SK-N-SH treated with all-trans-retinoic acid at 6 μM for 48 hours (cell line): ENCODE results near the gene PUM1.

Experiments
- BACH2 ChIP-seq: fragments of 250-450 bp; sonication (Bioruptor Pico); IDR thresholded peaks from 2 replicates; pipeline ENCODE4 v1.9.0; 2021; ENCODE audit warnings: mild to moderate bottlenecking, borderline replicate concordance
- CSDC2 ChIP-seq: fragments of 250-450 bp; sonication (Bioruptor Pico); IDR thresholded peaks from 2 replicates; pipeline ENCODE4 v1.5.0; 2020; ENCODE audit warnings: mild to moderate bottlenecking, moderate library complexity
- GLIS3 ChIP-seq: fragments of 250-450 bp; sonication (Bioruptor Pico); IDR thresholded peaks from 2 replicates; pipeline ENCODE4 v1.5.0; 2020; ENCODE audit warnings: mild to moderate bottlenecking, moderate library complexity
- PPARA ChIP-seq: fragments of 250-450 bp; sonication (Bioruptor Pico); IDR thresholded peaks from 2 replicates; pipeline ENCODE4 v1.5.0; 2020; ENCODE audit warnings: mild to moderate bottlenecking, borderline replicate concordance
- TCF4 ChIP-seq: fragments of 250-450 bp; sonication (Bioruptor Pico); IDR thresholded peaks from 2 replicates; pipeline ENCODE4 v1.8.0; 2021; ENCODE audit warnings: mild to moderate bottlenecking, moderate library complexity, borderline replicate concordance
- TOX ChIP-seq: fragments of 250-450 bp; sonication (Bioruptor Pico); IDR thresholded peaks from 2 replicates; pipeline ENCODE4 v1.8.0; 2021; ENCODE audit warnings: mild to moderate bottlenecking, moderate library complexity, borderline replicate concordance
- ZC3H10 ChIP-seq: fragments of 250-450 bp; sonication (Bioruptor Pico); IDR thresholded peaks from 2 replicates; pipeline ENCODE4 v1.5.1; 2021; ENCODE audit warnings: mild to moderate bottlenecking, moderate library complexity
- ZFP3 ChIP-seq: fragments of 250-450 bp; sonication (Bioruptor Pico); IDR thresholded peaks from 2 replicates; pipeline ENCODE4 v1.5.0; 2020; ENCODE audit warnings: mild to moderate bottlenecking, moderate library complexity
- ZFP30 ChIP-seq: fragments of 450-650 bp; formaldehyde crosslinking; IDR thresholded peaks from 2 replicates; pipeline ENCODE4 v1.5.0; 2022; ENCODE audit warnings: mild to moderate bottlenecking, moderate library complexity
- ZNF565 ChIP-seq: fragments of 450-650 bp; formaldehyde crosslinking; conservative IDR thresholded peaks from 2 replicates; pipeline ENCODE4 v1.5.0; 2020; ENCODE audit warnings: low read depth, mild to moderate bottlenecking, moderate library complexity
- TF ChIP-seq, protein P1 (sequence below): fragments of 250-450 bp; sonication (Bioruptor Pico); IDR thresholded peaks from 2 replicates; pipeline ENCODE4 v1.8.0; 2020; ENCODE audit warnings: mild to moderate bottlenecking, moderate library complexity, borderline replicate concordance

DNA sequence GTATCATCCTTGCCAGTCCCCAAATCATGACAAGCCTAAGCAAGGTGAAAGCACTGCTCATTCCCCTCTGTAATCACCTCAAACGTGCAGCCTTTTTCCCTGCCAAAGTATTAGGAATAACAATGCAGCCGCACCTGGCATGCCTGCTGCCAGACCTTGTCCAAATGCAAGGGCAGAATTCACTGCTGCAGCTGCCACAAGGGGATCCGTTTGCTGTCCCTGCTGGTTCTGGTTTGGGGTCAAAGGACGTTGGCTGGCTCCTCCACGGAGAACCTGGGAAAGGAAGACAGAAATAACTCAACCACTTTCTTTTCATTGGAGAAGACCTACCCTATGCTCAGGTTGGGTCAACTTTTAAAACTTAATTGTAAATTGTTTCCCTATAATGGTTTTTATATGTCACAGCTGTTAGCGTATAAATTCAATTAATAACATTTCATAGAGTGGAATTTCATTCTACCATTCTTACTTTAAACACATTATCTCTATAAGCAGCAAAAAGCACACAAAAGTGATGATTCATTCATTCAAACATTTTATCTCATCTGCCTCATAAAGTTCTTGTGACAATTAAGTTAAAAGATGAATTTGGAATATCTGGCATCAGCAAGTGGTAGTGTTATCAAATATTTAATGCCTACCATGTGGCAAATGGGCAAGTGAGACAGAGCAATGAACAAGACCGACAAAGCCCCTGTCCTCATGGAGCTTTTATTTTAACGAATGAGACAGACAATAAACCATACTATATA lies 97.1 kb downstream of the PUM1 start:
- TF ChIP-seq ZC3H10 (CRISPR knock-in tag) = no peak
- TF ChIP-seq GLIS3 (CRISPR knock-in tag) = 0 out of 2 replicates have a peak, but pooled peaks have one; percentile 27
- no peak for TF ChIP-seq BACH2 (CRISPR knock-in tag)
- TF ChIP-seq ZFP30 (CRISPR knock-in tag) = no peak
- TF ChIP-seq, protein P1, sequence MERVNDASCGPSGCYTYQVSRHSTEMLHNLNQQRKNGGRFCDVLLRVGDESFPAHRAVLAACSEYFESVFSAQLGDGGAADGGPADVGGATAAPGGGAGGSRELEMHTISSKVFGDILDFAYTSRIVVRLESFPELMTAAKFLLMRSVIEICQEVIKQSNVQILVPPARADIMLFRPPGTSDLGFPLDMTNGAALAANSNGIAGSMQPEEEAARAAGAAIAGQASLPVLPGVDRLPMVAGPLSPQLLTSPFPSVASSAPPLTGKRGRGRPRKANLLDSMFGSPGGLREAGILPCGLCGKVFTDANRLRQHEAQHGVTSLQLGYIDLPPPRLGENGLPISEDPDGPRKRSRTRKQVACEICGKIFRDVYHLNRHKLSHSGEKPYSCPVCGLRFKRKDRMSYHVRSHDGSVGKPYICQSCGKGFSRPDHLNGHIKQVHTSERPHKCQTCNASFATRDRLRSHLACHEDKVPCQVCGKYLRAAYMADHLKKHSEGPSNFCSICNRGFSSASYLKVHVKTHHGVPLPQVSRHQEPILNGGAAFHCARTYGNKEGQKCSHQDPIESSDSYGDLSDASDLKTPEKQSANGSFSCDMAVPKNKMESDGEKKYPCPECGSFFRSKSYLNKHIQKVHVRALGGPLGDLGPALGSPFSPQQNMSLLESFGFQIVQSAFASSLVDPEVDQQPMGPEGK (CRISPR knock-in tag) = no peak
- no peak for TF ChIP-seq TOX
- TF ChIP-seq ZNF565 (CRISPR knock-in tag) = no peak
- peak; percentile 42; the same call in 1 of the 2 replicates for TF ChIP-seq TCF4 (CRISPR knock-in tag)
- no peak for TF ChIP-seq PPARA
- 0 out of 2 replicates have a peak, but pooled peaks have one; percentile 11 for TF ChIP-seq ZFP3 (CRISPR knock-in tag)
- TF ChIP-seq CSDC2 (CRISPR knock-in tag) = no peak
